K562 (cell line): Measurements from ENCODE around the gene PCED1B.

ENCODE experiments used
- BMI1 ChIP-seq: fragments of 150-350 bp; IDR thresholded peaks from 2 replicates; pipeline ENCODE4 v1.6.1; 2014; ENCODE audit warnings: low read length
- CBX5 ChIP-seq: IDR thresholded peaks from 2 replicates; pipeline ENCODE4 v1.6.1; 2014; ENCODE audit warnings: low read depth, borderline replicate concordance
- CEBPB ChIP-seq: fragments of 450-650 bp; IDR thresholded peaks from 2 replicates; pipeline ENCODE4 v1.6.1; 2016; ENCODE audit warnings: missing genetic modification characterization, missing compliant biosample characterization
- CTCF ChIP-seq, 3 experiments: IDR thresholded peaks in 2 of 3; conservative IDR thresholded peaks in 1 of 3; 2 replicates each; pipeline ENCODE4 v1.5.1; 2011 to 2012; ENCODE audit warnings: low read length in 3 of 3, mild to moderate bottlenecking in 3 of 3, control low read depth in 2 of 3, improper control_type of control experiment in 1 of 3, inconsistent platforms in 1 of 3, low read depth in 1 of 3, mixed read lengths in 1 of 3, moderate library complexity in 1 of 3; ENCODE audit not compliant: insufficient read depth in 2 of 3
- MAZ ChIP-seq, 2 experiments: fragments of 450-650 bp in 1 of 2; sonication (generic) in 1 of 2; formaldehyde crosslinking; IDR thresholded peaks in 1 of 2; conservative IDR thresholded peaks in 1 of 2; 2 replicates each; pipeline versions ENCODE4 v1.4.0 to v1.5.0; 2020; ENCODE audit warnings: mild to moderate bottlenecking in 1 of 2, missing genetic modification reagents in 1 of 2
- POLR2A ChIP-seq: fragments of 450-650 bp; conservative IDR thresholded peaks from 2 replicates; pipeline ENCODE4 v1.6.1; 2016
- RFX5 ChIP-seq: IDR thresholded peaks from 2 replicates; pipeline ENCODE4 v1.6.1; 2011; ENCODE audit warnings: low read depth, mild to moderate bottlenecking, improper control_type of control experiment, low read length
- SMC3 ChIP-seq: conservative IDR thresholded peaks from 2 replicates; pipeline ENCODE4 v1.6.1; 2011; ENCODE audit warnings: low read depth, low read length, improper control_type of control experiment; ENCODE audit not compliant: insufficient read depth
- SPI1 ChIP-seq: IDR thresholded peaks from 2 replicates; pipeline ENCODE4 v1.6.1; 2011; ENCODE audit warnings: low read depth, low read length, control low read depth, borderline replicate concordance
- TARDBP ChIP-seq: fragments of 450-650 bp; IDR thresholded peaks from 2 replicates; pipeline ENCODE4 v1.6.1; 2016
- TEAD1 ChIP-seq, 2 experiments: fragments of 450-650 bp in 1 of 2; sonication (generic) in 1 of 2; formaldehyde crosslinking; IDR thresholded peaks; 2 replicates each; pipeline versions ENCODE4 v1.4.0 to v1.8.0; 2020 to 2022; ENCODE audit warnings: mild to moderate bottlenecking in 2 of 2, missing genetic modification reagents in 1 of 2
- TFAP4 ChIP-seq: sonication (generic); formaldehyde crosslinking; IDR thresholded peaks from 2 replicates; pipeline ENCODE4 v1.8.0; 2022; ENCODE audit warnings: missing genetic modification reagents, mild to moderate bottlenecking, moderate library complexity, borderline replicate concordance
- U2AF2 ChIP-seq: fragments of 200-400 bp; formaldehyde crosslinking; optimal IDR thresholded peaks from 2 replicates; pipeline ENCODE3; 2017; ENCODE audit warnings: low read depth, mild to moderate bottlenecking, low read length
- ZBTB40 ChIP-seq, 2 experiments: fragments of 450-650 bp in 1 of 2; sonication (generic) in 1 of 2; formaldehyde crosslinking in 1 of 2; IDR thresholded peaks; 2 replicates each; pipeline versions ENCODE4 v1.7.1 to v1.9.0; 2016 to 2022; ENCODE audit warnings: inconsistent platforms in 1 of 2, mild to moderate bottlenecking in 1 of 2, missing genetic modification reagents in 1 of 2

- TF ChIP-seq TEAD1 (CRISPR knock-in tag; IDR thresholded peaks at IDR 0.05) (no peak), CTCF (IDR thresholded peaks at IDR 0.05 in 2 of 3, conservative IDR thresholded peaks at IDR 0.05 in 1 of 3; ENCODE audit: insufficient read depth in 2 of 3, low read depth in 1 of 3, low read length in 3 of 3) (no peak), ZBTB40 (IDR thresholded peaks at IDR 0.05) (no peak), ZBTB40 (CRISPR knock-in tag; IDR thresholded peaks at IDR 0.05) (no peak), POLR2A (no peak), SMC3 (no peak), TARDBP (no peak), SPI1 (no peak), CBX5 (no peak), U2AF2 (no peak), RFX5 (no peak), TFAP4 (no peak), BMI1 (no peak), CEBPB (no peak), MAZ (CRISPR knock-in tag; conservative IDR thresholded peaks at IDR 0.05 in 1 of 2, IDR thresholded peaks at IDR 0.05 in 1 of 2) (no peak)
Observed at GRCh38 chr12:47098099-47098498, 18.7 kb downstream of the PCED1B start.
